Activated CD4-positive, alpha-beta T cell treated with anti-CD3 and anti-CD28 coated beads, Interleukin-2, amount 50 U/mL, for 16 hours (primary cell): ENCODE data around the gene AATF.

Experiments used
- DNase-seq: peaks from one replicate; pipeline ENCODE4 v3.0.0-alpha.2; 2020

Gene AATF

DNA sequence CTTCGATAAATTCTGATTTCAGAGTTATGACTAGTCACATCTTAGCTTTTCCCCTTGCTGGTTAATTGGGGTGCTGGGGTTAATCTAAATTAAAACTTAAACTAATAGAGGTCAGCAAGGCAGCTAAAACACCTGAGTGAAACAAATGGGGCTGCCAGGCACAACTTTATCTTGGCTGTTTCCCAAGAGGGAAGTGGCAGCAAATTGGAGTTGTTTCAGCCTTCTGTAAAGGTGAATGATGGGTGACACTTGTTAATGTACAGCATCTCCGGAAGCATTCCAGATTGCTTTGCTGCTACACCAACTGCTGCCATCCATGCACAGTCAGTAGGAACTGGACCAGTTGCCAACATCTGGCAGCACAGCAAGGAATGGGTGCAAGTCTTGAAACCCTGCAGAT lies 43.9 kb downstream of the AATF start:
- no peak for DNase-seq

DNA sequence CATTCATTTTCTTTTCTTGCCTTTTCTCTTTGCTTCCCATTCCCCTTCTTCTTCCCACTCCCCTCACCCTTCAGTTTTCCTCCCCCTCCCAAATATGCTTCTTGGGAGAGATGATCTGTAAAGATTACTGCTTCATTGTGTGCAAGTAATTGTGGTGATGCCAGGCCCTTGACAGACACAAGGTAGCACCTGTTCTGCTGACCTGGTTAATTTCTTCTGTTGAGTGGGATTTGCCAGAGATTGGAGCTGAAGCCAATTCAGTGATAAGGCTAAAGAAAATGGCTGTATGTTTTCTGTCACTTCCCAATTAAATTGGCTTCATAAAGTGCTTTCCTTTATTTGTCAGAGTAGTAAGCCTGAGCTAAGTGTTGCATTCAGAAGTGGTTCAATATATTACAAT lies 44.5 kb downstream of the AATF start:
- no peak for DNase-seq

DNA sequence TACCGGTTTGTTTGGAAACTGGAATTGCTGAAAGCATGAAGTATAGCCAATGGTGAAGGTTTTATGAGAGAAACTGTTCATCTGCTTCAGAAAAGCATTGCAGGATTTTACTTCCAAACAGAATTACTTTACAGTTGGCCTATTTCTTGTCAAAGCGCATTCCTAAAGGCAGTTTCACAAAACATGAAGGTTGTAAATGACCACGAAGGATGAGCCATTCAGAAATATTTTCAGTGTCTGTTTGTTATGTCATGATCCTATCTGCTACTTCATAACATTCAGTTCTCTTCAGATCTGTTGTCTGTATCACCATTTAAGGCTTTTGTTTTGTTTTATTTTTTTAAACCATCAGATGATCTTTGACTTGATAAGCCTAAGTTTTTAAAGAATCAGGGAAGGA lies 45.7 kb downstream of the AATF start:
- DNase-seq, result no peak

DNA sequence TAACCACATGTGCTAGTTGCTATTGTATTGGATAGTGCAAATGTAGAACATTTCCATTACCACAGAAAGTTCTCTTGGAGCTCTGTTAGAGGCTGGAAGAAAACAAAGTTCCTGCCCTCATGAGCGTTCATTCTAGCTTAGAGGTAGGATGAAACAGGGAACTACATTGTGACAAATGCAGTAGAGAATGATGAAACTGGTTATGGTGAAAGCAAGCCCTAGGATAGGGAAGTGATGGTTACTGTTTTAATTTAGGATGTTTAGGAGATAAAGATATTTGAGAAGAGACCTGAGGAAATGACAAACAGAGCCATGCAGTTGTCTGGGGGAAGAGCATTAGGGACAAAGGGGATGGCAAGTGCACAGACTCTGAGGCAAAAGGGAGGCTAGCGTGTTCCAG lies 50.7 kb downstream of the AATF start:
- DNase-seq, result no peak

DNA sequence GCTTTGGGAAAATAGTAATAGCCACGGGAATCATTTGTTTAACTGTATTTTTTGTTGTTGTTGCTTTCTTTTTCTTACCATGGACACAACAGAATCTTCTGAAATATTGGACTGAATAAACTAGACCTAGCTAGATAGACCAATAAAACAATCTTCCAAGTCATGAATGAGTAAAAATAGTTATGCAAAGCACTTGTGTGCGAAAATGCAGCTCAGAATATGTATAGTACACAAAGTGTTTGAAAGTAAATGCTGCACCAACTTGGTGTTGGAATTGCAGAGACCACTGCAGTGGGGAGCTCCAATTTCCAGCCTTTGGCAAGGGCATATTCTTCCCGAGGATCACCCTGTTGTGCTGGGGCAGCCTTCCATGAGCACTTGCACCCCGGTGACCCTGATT lies 68.0 kb downstream of the AATF start:
- no peak for DNase-seq

DNA sequence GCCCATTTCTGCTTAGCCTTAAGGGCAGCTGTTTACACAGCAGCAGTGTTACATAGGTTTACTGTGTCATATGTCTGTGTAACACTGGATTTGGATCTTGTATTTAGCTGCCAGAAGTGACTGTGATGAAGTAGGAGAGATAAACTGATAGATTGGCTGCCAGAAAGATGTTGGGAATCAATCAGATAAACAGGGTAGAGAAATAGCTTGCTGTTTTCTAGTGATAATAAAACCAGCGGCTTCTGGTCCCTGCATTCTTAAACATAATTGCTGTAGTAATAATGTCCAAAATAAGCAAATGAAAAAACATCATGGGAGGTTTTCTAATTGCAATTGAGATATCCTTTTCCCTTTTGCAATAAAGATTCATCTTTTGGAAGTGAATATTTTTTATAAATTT lies 68.7 kb downstream of the AATF start:
- no peak for DNase-seq

DNA sequence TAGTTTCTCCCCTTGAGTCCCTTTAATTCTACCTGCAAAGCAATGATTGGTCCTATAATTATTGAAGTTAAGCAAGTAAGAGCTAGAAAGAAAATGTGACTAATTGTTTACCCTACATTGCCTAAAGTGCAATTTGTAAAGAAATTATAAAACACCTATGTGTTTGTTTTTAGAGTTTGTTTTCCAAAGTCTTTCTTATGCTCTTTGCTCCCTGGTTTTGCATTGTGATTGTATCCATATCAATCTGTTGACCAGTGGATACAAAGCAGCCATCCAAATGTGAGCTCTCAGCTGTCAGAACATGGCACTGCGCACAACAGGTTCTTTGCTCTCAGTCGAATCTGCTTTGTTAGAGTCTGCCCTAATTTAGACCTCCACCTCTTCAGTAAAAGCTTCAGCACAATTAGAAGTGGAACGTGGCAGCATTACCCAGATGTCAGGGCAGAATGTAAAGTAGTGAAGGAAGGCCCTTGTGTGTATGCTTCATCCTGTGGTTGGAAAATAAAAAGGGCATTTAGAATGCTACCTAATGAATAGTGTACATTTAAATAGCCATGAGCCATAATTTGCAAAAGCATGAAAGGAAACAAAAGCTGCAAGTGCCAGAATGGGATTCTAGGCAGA lies 70.5 kb downstream of the AATF start:
- DNase-seq, result no peak

DNA sequence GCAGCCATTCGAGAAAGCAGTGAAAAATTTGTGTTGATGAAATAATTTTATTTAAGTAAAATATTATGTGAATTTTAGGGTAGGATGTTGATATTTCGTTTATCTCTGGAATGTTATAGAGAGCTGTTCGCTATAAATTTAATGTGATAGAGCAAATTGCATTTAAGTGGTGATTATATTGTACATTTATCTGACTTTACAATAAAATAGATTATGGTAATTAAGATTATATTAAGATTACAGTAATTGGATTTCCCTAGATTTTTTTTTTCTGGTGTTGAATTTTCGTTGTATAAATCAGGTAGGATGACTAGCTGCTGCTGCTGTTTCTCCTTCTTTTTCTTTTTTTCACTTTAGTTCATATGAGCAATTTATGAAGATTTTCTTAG lies 71.0 kb downstream of the AATF start:
- no peak for DNase-seq

DNA sequence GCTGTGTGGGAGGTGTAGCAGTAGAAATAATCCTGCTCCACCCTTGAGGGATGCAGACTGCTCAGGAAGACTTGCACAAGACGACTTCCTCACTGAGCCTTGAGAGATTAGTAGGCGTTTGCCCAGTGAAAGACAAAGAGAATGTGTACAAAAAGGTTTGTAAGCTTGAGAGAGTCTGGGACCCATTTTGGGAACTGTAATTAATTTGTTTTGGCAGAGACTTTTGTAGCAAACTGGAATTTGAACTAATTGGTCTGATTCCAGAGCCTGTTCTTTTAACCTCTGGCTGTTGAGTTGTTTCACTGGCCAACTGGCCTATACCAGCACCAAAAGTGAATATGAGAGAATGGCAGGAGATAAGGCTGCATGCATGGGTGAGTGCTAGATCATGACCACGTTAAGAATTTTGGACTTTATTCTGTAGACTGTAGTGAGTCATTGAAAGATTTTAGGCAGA lies 75.5 kb downstream of the AATF start:
- peak; percentile 7 for DNase-seq

DNA sequence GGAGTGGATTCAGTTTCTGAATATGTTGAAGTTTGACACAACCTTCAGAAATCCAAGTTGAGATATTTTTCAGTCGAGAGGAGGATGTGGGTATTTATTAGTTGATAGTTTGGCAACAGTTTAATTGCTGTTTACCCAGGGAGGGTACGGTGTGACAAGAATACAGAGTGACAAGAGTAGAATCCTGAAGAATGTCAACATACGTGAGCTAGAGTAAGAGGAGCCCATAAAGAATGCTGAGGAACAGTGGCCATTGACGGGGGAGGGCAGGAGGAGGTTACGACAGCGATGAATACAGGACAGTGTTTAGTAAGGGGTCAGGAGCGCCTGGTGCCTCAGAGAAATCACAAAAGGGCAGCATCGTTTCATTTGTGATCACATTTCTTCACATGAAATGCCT lies 76.5 kb downstream of the AATF start:
- DNase-seq, result no peak

DNA sequence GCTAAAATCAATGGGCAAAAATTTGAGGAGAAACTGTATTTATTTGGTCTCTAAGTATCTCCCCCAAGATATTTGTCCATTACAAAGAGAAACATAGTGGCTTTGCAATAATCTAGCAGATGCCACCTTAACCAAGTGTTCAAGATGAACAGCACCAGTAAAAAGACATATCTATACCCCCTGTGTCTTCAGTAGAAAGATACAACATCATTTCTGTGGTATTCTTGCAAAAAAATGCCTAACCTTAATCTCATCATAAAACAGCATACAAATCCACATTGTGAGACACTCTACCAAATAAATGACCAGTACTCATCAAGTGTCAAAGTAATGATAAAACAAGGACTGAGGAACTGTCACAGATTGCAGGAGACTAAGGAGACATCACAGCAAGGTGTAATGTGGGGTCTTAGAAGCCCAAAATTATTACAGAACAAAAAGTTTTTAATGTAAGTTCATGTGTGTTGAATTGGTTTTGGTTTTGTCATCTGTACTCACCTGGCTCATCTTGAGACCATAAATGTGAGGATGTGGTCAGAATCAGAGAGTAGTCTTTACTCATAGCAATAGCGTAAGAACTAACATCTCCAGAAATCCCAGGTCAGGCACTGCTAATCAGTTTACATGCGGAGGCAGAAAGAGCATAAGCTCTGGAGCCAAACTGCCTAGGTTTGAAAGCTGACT lies 77.2 kb downstream of the AATF start:
- DNase-seq, result peak; percentile 85

DNA sequence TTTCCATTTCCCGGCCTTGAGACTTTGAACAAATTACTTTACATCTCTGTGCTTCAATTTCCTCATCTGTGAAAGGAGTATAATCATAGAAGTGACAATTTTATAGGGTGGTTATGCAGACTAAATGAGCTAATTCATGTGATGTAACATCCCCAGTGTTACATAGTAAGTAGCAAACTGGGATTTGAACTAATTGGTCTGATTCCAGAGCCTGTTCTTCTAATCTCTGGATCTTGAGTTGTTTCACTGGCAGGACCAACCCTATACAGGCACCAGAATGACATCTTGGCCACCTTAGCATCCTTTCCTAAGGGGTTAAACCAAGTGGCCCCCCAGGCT lies 77.7 kb downstream of the AATF start:
- DNase-seq, result no peak

DNA sequence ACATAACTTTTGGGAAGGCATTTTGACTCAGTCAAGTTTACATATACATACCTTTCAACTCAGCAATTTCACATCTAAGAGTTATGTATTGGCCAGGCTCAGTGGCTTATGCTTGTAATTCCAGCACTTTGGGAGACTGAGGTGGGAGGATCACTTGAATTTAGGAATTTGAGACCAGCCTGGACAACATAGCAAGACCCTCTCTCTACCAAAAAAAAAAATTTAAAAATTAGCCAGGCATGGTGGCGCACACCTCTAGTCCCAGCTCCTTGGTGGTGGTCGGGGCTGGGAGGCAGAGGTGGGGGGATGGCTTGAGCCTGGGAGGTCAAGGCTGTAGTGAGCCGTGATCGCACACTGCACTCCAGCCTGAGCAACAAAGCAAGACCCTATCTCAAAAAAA lies 79.3 kb downstream of the AATF start:
- DNase-seq, result no peak

DNA sequence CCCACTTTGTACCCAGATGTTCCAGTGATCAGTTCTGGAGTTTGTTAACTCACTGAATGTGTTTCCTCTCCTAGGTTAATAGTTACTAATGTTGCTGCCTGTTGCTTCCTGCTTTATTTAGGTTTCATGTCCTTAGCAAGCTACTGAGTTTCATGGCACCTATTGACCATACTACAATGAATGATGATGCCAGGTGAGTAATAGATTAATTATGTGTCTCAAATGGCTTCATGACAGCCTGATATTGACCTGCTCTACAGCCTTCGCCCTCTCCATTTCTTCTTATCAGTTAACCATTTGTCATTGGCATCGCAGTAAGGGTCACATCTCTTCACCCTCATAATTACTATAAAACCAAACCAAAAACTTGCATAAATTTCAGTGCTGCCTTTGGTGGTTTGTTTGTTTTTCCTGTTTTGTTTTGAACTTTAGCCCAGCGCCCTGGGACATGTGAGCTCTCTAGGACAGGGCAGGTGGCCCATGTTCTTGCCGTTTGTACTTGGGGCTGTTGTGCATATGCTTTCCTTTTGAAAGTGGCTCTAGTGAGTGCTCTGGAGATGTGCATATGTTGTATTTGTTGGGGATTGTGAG lies 82.8 kb downstream of the AATF start:
- no peak for DNase-seq

DNA sequence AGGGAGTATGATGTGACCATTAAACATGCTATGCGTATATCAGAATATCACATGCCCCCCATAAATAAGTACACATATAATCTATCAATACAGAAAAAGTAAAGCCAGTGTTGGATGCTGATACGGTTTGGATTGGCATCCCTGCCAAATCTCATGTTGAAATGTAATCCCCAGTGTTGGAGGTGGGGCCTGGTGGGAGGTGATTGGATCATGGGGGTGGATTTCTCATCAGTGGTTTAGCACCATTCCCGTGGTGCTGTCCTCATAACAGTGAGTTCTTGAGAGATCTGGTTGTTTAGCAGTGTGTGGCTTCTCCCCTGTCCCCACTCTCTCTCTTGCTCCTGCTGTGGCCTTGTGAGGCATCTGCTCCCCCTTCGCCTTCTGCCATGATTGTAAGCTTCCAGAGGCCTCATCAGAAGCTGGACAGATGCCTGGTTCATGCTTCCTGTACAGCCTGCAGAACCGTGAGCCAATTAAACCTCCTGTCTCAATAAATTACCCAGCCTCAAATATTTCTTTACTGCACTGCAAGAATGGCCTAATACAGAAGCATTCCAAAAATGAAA lies 88.9 kb downstream of the AATF start:
- DNase-seq, result no peak

DNA sequence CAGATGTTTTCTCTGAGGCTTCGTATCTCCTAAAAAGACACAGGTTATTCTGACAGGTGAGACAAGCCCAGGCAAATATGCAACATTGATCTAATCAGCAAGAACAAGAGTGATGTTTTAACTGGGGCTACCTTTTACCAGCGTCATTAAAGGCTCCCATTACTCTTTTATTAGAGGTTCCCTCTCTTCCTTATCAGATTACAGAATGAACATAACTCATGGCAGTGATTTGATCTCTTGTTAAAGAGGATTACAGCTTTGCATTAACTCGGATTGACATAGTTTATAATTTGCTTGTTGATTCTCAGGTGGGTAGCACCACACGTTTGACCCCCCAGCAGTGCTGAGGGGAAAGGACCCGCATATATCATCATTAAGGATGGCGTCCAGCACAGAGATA lies 90.5 kb downstream of the AATF start:
- no peak for DNase-seq

DNA sequence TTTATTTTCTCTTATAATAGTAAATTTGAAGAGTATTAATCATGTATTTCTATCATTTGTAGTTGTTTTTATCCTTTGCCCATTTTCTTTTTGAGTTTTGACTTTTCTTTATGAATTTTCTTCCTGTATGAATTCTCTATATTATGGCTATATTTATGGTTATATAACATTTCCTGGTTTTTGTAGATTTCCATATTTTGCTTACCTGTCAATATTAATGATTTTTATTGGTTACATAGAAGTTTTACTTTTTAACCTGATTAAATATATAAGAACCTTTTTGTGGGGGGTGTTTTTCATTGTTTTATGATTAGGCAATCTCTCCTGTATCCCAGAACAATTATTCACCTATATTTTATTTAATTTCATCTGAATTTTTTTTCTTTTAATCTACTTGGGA lies 93.2 kb downstream of the AATF start:
- DNase-seq, result no peak

DNA sequence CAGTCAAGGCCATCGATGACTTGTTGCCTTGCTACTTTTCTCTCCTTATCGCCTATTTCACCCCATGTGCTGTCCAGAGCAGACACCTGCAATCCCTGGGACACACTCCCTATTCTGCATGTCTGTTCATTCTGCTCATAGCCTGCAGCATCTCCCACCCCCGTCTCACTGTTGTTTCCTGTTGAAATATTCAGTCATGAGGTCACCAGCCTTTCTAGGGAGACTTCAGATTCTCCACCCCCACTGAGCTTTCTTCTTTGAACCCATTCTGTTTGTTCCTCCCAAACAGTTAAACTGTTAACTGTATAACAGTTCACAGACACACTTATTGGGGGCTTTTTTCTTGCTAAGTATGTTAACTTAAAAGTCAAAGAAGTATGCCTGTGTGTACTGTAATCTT lies 94.4 kb downstream of the AATF start:
- no peak for DNase-seq

DNA sequence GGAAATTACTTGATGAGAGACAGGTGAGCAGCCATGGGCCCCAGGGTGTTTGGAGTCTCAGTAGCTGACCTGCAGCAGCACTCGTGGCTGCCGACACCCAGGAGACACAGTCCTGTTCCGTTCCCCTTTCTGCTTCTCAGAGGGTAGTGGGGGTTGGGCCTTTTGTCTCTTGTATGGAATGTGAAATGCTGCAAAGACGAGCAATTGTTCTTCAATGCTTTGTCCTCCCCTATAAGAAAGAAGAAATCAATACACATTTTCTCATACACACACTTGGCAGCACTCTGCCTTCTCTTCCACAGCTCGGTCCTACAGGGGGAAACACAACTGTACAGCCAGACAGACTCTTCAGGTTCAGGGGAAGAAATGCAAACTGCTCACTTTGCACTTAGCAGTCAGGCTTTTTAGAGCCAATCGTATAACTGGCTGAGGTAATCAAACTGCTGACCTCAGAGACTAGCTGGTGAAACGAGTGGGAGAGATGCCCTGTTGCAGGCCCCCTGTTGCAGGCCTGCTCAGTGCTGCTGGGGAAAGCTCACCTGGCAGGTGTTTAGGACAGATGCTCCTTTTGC lies 96.7 kb downstream of the AATF start:
- no peak for DNase-seq

DNA sequence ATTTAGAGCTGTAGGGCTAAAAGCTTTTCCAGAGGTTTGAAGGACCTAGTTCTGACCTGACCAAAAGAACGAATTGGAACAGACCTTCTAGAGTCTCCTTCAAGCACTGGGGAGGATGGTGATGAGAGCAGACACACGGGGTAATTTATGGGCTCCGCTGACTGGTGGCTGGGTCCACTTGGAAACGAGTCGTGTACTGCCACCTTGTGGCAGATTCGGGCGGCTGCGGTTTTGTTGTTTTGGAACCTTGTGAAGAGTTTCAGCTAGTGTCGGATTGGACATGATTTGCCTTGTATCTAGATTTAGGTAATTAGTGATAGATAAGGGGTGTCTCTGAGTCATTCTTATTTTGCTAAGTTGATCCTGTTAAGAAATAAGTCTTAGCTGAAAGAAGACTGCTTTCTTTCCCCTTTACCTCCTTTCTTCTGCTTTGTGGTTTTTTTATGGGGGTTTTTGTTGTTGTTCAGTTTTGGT lies 98.9 kb downstream of the AATF start:
- DNase-seq, result peak; percentile 85

DNA sequence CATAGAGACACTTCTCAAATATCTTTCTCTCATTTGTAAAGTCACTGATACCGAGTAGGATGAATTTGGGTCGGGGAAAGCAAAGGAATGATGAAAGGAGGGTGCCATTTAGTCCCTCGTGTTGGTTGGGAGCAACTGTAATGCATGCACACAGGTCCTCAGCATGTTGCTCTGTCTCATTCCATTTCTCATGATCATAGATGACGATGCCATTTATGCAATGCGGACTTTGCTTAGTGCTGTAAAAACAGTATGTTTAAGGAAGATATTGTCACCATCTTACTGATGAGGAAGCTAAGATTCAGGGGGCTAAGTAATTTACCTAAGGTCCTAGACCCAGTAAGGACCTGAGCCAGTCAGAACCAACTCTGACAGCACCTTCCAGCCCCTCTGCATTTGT lies 100.1 kb downstream of the AATF start:
- DNase-seq, result no peak

DNA sequence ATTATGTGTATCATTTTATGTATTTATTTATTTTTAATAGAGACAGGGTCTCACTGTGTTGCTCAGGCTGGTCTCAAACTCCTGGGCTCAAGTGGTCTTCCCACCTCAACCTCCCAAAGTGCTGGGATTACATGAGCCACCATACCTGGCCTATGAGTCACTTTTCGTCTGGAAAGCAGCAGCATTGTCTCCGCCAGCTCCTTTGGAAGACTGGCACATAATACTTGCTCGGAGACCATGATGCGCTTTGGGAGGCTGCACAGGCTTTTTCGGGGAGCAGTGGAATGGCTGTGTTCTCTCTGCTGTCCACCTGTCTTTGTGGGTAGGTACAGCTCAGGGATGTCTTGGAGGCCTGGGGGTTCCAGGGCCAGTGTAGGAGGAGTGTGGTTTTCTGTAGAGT lies 102.2 kb downstream of the AATF start:
- DNase-seq, result no peak

DNA sequence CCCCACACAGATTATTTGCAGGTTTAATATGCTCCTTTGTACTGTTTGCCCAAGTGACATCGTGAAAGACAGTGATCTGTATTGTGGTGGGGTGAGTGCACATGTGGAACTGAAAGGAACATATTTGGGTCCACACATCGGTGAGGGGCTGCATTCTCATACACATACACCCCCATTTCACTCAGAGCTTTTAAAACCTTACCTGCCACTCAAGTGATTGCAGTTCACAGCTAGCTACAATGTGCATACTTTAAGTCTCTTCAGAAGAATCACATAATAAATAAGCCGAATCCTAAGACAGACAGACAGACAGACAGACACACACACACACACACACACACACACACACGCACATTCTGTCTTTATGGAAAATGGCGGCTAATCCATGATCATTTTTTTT lies 102.6 kb downstream of the AATF start:
- no peak for DNase-seq

DNA sequence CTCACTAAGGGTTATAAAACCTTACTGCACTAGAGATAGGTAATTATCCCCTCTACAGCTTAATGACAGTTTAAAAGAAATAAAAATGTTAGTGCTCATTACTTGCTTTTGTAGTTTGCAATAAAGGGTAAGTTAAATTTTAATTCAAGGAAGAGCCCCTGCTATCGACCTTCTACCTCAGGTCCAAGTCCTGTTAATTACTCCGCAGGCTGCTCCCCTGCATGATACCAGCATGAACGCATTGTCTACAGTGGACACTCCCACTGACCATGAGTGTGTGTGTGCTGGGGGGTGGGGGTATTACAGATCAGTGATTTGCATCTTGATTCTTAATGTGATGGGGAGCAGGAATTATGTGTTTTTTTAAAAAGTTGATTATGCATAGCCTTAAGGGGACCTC lies 103.1 kb downstream of the AATF start:
- DNase-seq, result no peak
